ENCODE results near the gene RAB11A.

DNA sequence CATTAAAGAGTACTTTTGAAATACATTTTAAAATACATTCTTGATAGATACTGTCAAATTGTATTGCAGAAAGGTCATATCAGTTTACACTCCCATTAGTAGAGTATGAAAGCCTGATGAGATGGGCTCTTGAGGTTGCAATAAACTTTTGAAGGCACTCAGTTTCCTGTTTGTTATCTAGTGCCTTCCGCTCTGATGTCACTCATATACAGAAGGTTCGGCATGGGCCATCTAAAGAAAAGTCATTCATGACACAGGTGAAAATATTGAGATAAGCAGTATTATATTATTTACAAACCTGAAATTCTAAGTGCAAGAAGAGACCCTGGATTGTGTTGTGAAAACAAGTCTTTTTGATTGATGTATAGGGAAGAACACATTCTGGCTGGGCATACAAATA, 40.7 kb upstream of the RAB11A start:
- TF ChIP-seq, protein P1, sequence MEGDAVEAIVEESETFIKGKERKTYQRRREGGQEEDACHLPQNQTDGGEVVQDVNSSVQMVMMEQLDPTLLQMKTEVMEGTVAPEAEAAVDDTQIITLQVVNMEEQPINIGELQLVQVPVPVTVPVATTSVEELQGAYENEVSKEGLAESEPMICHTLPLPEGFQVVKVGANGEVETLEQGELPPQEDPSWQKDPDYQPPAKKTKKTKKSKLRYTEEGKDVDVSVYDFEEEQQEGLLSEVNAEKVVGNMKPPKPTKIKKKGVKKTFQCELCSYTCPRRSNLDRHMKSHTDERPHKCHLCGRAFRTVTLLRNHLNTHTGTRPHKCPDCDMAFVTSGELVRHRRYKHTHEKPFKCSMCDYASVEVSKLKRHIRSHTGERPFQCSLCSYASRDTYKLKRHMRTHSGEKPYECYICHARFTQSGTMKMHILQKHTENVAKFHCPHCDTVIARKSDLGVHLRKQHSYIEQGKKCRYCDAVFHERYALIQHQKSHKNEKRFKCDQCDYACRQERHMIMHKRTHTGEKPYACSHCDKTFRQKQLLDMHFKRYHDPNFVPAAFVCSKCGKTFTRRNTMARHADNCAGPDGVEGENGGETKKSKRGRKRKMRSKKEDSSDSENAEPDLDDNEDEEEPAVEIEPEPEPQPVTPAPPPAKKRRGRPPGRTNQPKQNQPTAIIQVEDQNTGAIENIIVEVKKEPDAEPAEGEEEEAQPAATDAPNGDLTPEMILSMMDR (IDR thresholded peaks at IDR 0.05): no peak
- no peak for TF ChIP-seq POLR2A (IDR thresholded peaks at IDR 0.05)
